ENCODE results near the gene MAP2K3.
"Not testable (repeated sequence)": the region's sequence is repeated elsewhere in the genome, so short reads cannot be mapped to it uniquely, and the experiment has no call there.

MAP2K3 gene

DNA sequence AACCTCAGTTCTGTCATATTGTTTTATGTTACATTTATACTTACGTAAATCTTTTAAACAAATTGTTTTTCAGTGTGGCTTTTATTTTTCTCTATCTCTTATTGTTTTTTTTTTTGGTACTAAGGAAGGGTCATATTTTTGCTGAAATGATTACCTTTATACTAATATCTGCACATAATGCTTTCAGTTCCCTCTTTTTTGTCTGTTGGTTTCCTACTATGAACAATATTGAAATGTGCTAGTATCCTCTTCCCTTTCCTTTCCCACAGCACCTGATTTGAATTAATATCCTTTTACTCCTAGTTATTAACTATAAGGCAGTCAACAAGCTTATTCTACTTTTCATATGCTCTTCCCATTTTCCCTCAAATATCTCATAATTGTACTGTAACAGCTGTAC is 43.4 kb downstream of the MAP2K3 start:
- not testable (repeated sequence) for H3K9me3 Mint-ChIP-seq; H3K36me3 Mint-ChIP-seq (ENCODE audit: low read depth); H3K4me3 Mint-ChIP-seq; DNase-seq; H3K4me1 Mint-ChIP-seq; H3K27ac Mint-ChIP-seq; ATAC-seq; H3K27me3 Mint-ChIP-seq

DNA sequence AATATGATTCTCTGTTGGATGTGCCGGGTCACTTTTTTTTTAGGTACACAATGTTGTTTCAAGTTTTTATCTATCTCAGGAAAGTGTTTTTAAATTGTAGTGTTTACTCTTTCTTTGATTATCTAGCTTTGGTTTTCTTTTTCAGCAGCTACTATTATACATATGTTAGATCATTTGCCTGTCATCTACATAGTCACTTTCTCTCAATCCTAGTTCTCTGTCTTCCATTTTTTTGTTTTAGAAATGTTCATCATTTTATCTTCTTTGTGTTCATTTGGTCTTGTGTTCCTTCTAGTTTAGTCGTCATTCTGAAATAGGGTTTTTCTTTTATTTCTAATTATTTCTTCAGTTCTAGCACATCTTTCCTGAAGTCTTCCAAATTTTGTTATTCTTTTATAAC is 44.3 kb downstream of the MAP2K3 start:
- H3K4me3 Mint-ChIP-seq; H3K27me3 Mint-ChIP-seq; H3K4me1 Mint-ChIP-seq; ATAC-seq; H3K9me3 Mint-ChIP-seq; H3K36me3 Mint-ChIP-seq (ENCODE audit: low read depth); DNase-seq; H3K27ac Mint-ChIP-seq: not testable (repeated sequence)

GRCh38 chr17:21330436-21331160 is 46.1 kb downstream of the MAP2K3 start:
- Mint-ChIP-seq H3K27me3 (peaks cover 5% of the 10 kb centered on the region), H3K4me3 (no peak overlapping the region), H3K9me3 (peaks cover 4% of the 10 kb centered on the region), H3K36me3 (ENCODE audit: low read depth) (no peaks in the 10 kb centered on the region), H3K4me1 (no peaks in the 10 kb centered on the region), H3K27ac (no peak overlapping the region)
- no peak for ATAC-seq
- no peak for DNase-seq

GRCh38 chr17:21336541-21337294 is 52.2 kb downstream of the MAP2K3 start:
- H3K4me1 Mint-ChIP-seq; H3K27ac Mint-ChIP-seq; H3K4me3 Mint-ChIP-seq; DNase-seq; H3K27me3 Mint-ChIP-seq; ATAC-seq; H3K36me3 Mint-ChIP-seq (ENCODE audit: low read depth); H3K9me3 Mint-ChIP-seq: not testable (repeated sequence)

- H3K4me3 Mint-ChIP-seq; H3K9me3 Mint-ChIP-seq; H3K4me1 Mint-ChIP-seq; ATAC-seq; DNase-seq; H3K36me3 Mint-ChIP-seq (ENCODE audit: low read depth); H3K27me3 Mint-ChIP-seq; H3K27ac Mint-ChIP-seq: not testable (repeated sequence)
Measured at GRCh38 chr17:21337981-21338625, 53.6 kb downstream of the MAP2K3 start.

- no peak for ATAC-seq
- H3K4me1 Mint-ChIP-seq, result no peaks in the 10 kb centered on the region
- no peaks in the 10 kb centered on the region for H3K36me3 Mint-ChIP-seq (ENCODE audit: low read depth)
- H3K9me3 Mint-ChIP-seq, result no peaks in the 10 kb centered on the region
- no peak overlapping the region for H3K27ac Mint-ChIP-seq
- DNase-seq, result no peak
- H3K27me3 Mint-ChIP-seq, result no peaks in the 10 kb centered on the region
- H3K4me3 Mint-ChIP-seq, result no peak overlapping the region
Measured at GRCh38 chr17:21339011-21339410, 54.5 kb downstream of the MAP2K3 start.

- H3K9me3 Mint-ChIP-seq; H3K27ac Mint-ChIP-seq; H3K4me1 Mint-ChIP-seq; H3K4me3 Mint-ChIP-seq; H3K27me3 Mint-ChIP-seq; DNase-seq; ATAC-seq; H3K36me3 Mint-ChIP-seq (ENCODE audit: low read depth): not testable (repeated sequence)
Measured at GRCh38 chr17:21339571-21339970, 55.1 kb downstream of the MAP2K3 start.

GRCh38 chr17:21340407-21340806 is 55.9 kb downstream of the MAP2K3 start:
- not testable (repeated sequence) for H3K27me3 Mint-ChIP-seq; H3K27ac Mint-ChIP-seq; H3K9me3 Mint-ChIP-seq; H3K36me3 Mint-ChIP-seq (ENCODE audit: low read depth); H3K4me3 Mint-ChIP-seq; H3K4me1 Mint-ChIP-seq; ATAC-seq; DNase-seq

DNA sequence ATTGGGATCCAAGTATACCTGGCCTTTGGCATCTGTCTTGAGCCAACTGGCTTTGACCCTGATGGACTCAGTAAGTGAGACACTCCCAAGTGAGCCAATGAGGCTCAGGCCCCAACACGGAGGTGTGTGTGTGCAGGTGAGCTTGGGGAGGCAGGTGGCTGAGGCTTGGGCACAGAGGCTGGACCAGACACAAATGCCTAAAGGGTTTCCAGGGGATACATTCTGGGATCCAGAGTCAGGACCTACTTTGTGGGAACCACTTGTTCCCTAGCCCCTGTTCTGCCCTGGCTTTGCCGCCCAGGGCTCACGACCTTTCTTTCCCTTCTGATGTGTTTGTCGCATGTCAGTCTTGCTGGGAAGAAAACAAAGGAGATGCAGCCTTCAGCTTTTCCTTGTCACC is 56.8 kb downstream of the MAP2K3 start:
- not testable (repeated sequence) for H3K4me3 Mint-ChIP-seq; H3K27ac Mint-ChIP-seq; DNase-seq; ATAC-seq; H3K4me1 Mint-ChIP-seq; H3K27me3 Mint-ChIP-seq; H3K9me3 Mint-ChIP-seq; H3K36me3 Mint-ChIP-seq (ENCODE audit: low read depth)

- not testable (repeated sequence) for H3K9me3 Mint-ChIP-seq; H3K27ac Mint-ChIP-seq; H3K36me3 Mint-ChIP-seq (ENCODE audit: low read depth); H3K27me3 Mint-ChIP-seq; H3K4me1 Mint-ChIP-seq; ATAC-seq; DNase-seq; H3K4me3 Mint-ChIP-seq
Measured at GRCh38 chr17:21341925-21342540, 57.5 kb downstream of the MAP2K3 start.

- H3K4me1 Mint-ChIP-seq; H3K27ac Mint-ChIP-seq; H3K9me3 Mint-ChIP-seq; H3K27me3 Mint-ChIP-seq; DNase-seq; H3K4me3 Mint-ChIP-seq; H3K36me3 Mint-ChIP-seq (ENCODE audit: low read depth): not testable (repeated sequence)
- peak; percentile 8 for ATAC-seq
Measured at GRCh38 chr17:21343061-21343949, 58.8 kb downstream of the MAP2K3 start.

DNA sequence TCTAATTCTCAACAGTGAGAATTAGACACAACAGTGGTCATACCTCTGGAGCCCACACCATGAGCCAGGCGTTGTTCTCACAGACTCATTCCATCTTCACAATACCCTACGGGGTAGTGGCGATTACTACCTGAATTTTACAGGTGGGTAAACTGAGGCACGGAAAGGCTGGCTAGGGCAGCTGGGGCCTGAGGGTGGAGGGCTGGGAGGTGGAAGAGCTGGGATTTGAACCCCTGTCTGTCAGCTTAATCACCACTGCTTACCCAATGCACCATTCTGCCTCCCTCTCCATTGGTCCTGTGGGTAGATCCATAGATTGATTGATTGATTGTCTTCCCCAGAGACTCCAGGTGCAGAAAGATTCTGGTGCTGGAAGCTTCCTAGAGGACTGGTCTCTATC is 60.3 kb downstream of the MAP2K3 start:
- H3K36me3 Mint-ChIP-seq (ENCODE audit: low read depth); H3K4me3 Mint-ChIP-seq; H3K27ac Mint-ChIP-seq; H3K9me3 Mint-ChIP-seq; H3K27me3 Mint-ChIP-seq; ATAC-seq; DNase-seq; H3K4me1 Mint-ChIP-seq: not testable (repeated sequence)

DNA sequence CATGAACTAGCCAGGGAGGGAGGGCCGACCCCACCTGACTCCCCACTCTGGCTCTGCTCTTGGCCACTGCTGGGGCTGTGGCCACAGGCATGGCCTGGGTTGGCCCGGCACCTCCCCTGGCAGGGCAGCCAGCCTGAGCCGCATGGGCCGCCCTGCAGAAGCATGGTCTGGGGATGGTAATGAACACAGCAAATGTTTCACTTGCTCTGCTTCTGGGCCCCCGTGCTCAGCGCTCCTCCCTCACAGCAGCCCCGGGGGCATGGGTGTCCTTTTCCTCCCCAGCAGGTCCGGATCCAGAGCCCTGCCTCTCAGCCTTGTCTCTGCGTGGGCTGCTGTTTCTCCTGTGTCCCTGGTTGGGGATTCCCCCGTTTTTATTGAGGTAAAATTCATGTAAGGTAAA is 60.7 kb downstream of the MAP2K3 start:
- Mint-ChIP-seq H3K9me3 (no peaks in the 10 kb centered on the region), H3K4me3 (no peak overlapping the region)
- DNase-seq, result no peak

GRCh38 chr17:21346107-21346506 is 61.6 kb downstream of the MAP2K3 start:
- not testable (repeated sequence) for DNase-seq; ATAC-seq; H3K4me3 Mint-ChIP-seq; H3K27me3 Mint-ChIP-seq; H3K27ac Mint-ChIP-seq; H3K4me1 Mint-ChIP-seq; H3K36me3 Mint-ChIP-seq (ENCODE audit: low read depth); H3K9me3 Mint-ChIP-seq

More for the DNA sequence above, 60.7 kb downstream of the MAP2K3 start:
- H3K27ac Mint-ChIP-seq, result no peak overlapping the region
- H3K36me3 Mint-ChIP-seq (ENCODE audit: low read depth), result no peaks in the 10 kb centered on the region
- no peak for ATAC-seq
- H3K4me1 Mint-ChIP-seq, result peaks cover 4% of the 10 kb centered on the region
- no peaks in the 10 kb centered on the region for H3K27me3 Mint-ChIP-seq
